Suprapubic skin (tissue), 4 donors: ENCODE results near the gene FBXL22. TPM values are rescaled to one million over a fixed set of nuclear protein-coding genes. Genes with fewer than 3 reads are reported as not detected.

Experiments used
- DNase-seq, 2 donors: peaks; one replicate each; pipeline ENCODE4 v3.0.0-alpha.2; 2019; ENCODE audit warnings: low spot score in 2 of 2
- H3K27ac ChIP-seq: fragments of 200-600 bp; sonication (generic); one replicate; pipeline ENCODE4 v1.5.1; 2019
- H3K27me3 ChIP-seq: fragments of 200-600 bp; sonication (generic); one replicate; pipeline ENCODE4 v1.5.1; 2019
- H3K36me3 ChIP-seq: fragments of 200-600 bp; sonication (generic); one replicate; pipeline ENCODE4 v1.5.1; 2019
- H3K4me1 ChIP-seq: fragments of 200-600 bp; sonication (generic); one replicate; pipeline ENCODE4 v1.5.1; 2019
- H3K4me3 ChIP-seq: fragments of 200-600 bp; sonication (generic); one replicate; pipeline ENCODE4 v1.5.1; 2019; ENCODE audit warnings: mild to moderate bottlenecking
- H3K9me3 ChIP-seq: fragments of 200-600 bp; sonication (generic); one replicate; pipeline ENCODE4 v1.5.1; 2019
- CTCF ChIP-seq, 2 donors: fragments of 200-600 bp in 1 of 2; fragments of 450-650 bp in 1 of 2; sonication (generic) in 1 of 2; IDR thresholded peaks; one replicate each; pipeline ENCODE4 v1.5.1; 2016 to 2019; ENCODE audit warnings: antibody characterized with exemption in 2 of 2, mild to moderate bottlenecking in 1 of 2, moderate library complexity in 1 of 2
- EP300 ChIP-seq: sonication (generic); formaldehyde crosslinking; IDR thresholded peaks from one replicate; pipeline ENCODE4 v1.6.1; 2017; ENCODE audit warnings: antibody characterized with exemption
- POLR2A ChIP-seq, 2 donors: fragments of 450-650 bp; IDR thresholded peaks; one replicate each; pipeline ENCODE4 v1.6.1; 2017; ENCODE audit warnings: antibody characterized with exemption in 2 of 2, mild to moderate bottlenecking in 2 of 2, moderate library complexity in 2 of 2
- POLR2AphosphoS5 ChIP-seq, 3 donors: sonication (generic); formaldehyde crosslinking; IDR thresholded peaks; one replicate each; pipeline ENCODE4 v1.6.1; 2017; ENCODE audit warnings: antibody characterized with exemption in 3 of 3
- WGBS: methylation state at CpG from one replicate; pipeline ENCODE4 v1.1.5; 2018; 5-methylcytosine and 5-hydroxymethylcytosine counted together
- total RNA-seq, 4 donors: library from RNA; depleted of rRNA; stranded (reverse); fragments of >200 nt; gene quantifications; one replicate each; pipeline ENCODE4 v1.1.0, GENCODE V29; 2016

The FBXL22 gene
- total RNA-seq, 4 donors from 2014 or later: 1.5 to 2.2 (median 1.5) TPM; not detected in 1

- Histone ChIP-seq H3K36me3 (peaks cover 69% of the 10 kb centered on the region), H3K27ac (no peak overlapping the region), H3K4me3 (no peak overlapping the region), H3K27me3 (no peaks in the 10 kb centered on the region), H3K9me3 (no peaks in the 10 kb centered on the region), H3K4me1 (no peaks in the 10 kb centered on the region)
- no peak for DNase-seq
- 83% methylated on average over 2 of the region's 2 CpGs for WGBS
- TF ChIP-seq POLR2A (IDR thresholded peaks at IDR 0.05) (no peak), POLR2AphosphoS5 (IDR thresholded peaks at IDR 0.05) (no peak), CTCF (IDR thresholded peaks at IDR 0.05) (no peak), EP300 (no peak)
These were observed 31.5 kb upstream of the FBXL22 start for GRCh38 chr15:63565536-63566186.

- Histone ChIP-seq H3K36me3 (peaks cover 72% of the 10 kb centered on the region), H3K27me3 (no peaks in the 10 kb centered on the region), H3K4me3 (no peak overlapping the region), H3K4me1 (no peaks in the 10 kb centered on the region), H3K27ac (no peak overlapping the region), H3K9me3 (no peaks in the 10 kb centered on the region)
- DNase-seq: no peak
- WGBS: 88% methylated on average over 7 of the region's 7 CpGs
- TF ChIP-seq POLR2AphosphoS5 (IDR thresholded peaks at IDR 0.05) (no peak), POLR2A (IDR thresholded peaks at IDR 0.05) (no peak), CTCF (IDR thresholded peaks at IDR 0.05) (no peak), EP300 (no peak)
These were observed 24.3 kb upstream of the FBXL22 start for GRCh38 chr15:63572749-63573464.

GRCh38 chr15:63573533-63573932, 23.7 kb upstream of the FBXL22 start:
- Histone ChIP-seq H3K27me3 (no peaks in the 10 kb centered on the region), H3K36me3 (peaks cover 74% of the 10 kb centered on the region), H3K4me3 (no peak overlapping the region), H3K27ac (no peak overlapping the region), H3K4me1 (no peaks in the 10 kb centered on the region), H3K9me3 (no peaks in the 10 kb centered on the region)
- DNase-seq: no peak
- TF ChIP-seq POLR2A (IDR thresholded peaks at IDR 0.05) (no peak), POLR2AphosphoS5 (IDR thresholded peaks at IDR 0.05) (no peak), CTCF (IDR thresholded peaks at IDR 0.05) (no peak), EP300 (no peak)

- Histone ChIP-seq H3K4me3 (no peak overlapping the region), H3K27me3 (no peaks in the 10 kb centered on the region), H3K4me1 (no peaks in the 10 kb centered on the region), H3K9me3 (no peaks in the 10 kb centered on the region), H3K27ac (no peak overlapping the region), H3K36me3 (peaks cover 78% of the 10 kb centered on the region)
- no peak for DNase-seq
- TF ChIP-seq POLR2A (IDR thresholded peaks at IDR 0.05): no peak
- no peak for TF ChIP-seq CTCF (IDR thresholded peaks at IDR 0.05)
- no peak for TF ChIP-seq POLR2AphosphoS5 (IDR thresholded peaks at IDR 0.05)
- TF ChIP-seq EP300: no peak
- WGBS: 45% methylated on average over 1 of the region's 1 CpG
These were observed 21.9 kb upstream of the FBXL22 start for GRCh38 chr15:63575312-63575711.

GRCh38 chr15:63576441-63576840, 20.7 kb upstream of the FBXL22 start:
- no peaks in the 10 kb centered on the region for H3K9me3 ChIP-seq
- peaks cover 71% of the 10 kb centered on the region for H3K36me3 ChIP-seq
- WGBS: 56% methylated on average over 6 of the region's 6 CpGs
- DNase-seq: no peak
- no peak overlapping the region for H3K27ac ChIP-seq
- no peaks in the 10 kb centered on the region for H3K4me1 ChIP-seq
- TF ChIP-seq EP300 (no peak), POLR2A (IDR thresholded peaks at IDR 0.05) (no peak), POLR2AphosphoS5 (IDR thresholded peaks at IDR 0.05) (no peak), CTCF (IDR thresholded peaks at IDR 0.05) (no peak)
- no peaks in the 10 kb centered on the region for H3K27me3 ChIP-seq
- H3K4me3 ChIP-seq: no peak overlapping the region
